HCT116 (cell line): ENCODE results near the gene GALM. TPM values are rescaled to one million over a fixed set of nuclear protein-coding genes. Genes with fewer than 3 reads are reported as not detected.

Source experiments
- ATAC-seq: fragments of 200-7000 bp; cut with Tn5 transposase; 2 replicates; pipeline ENCODE4 v1.9.1; 2020; ENCODE audit warnings: mild to moderate bottlenecking, moderate library complexity
- BruUV-seq: library from RNA; stranded (reverse); fragments of 400-500 nt; replicated peaks from 2 replicates; lab custom pipeline; 2021; lab: Mats Ljungman, UMichigan
- CTCF ChIA-PET: fragments of 300-600 bp; sonication (Branson Sonifier 250); formaldehyde crosslinking; loops from one replicate; lab custom pipeline; 2021; ENCODE audit warnings: antibody characterized with exemption; lab: Charles Lee
- POLR2A ChIA-PET: fragments of 300-600, 350-600 bp; sonication (Branson Sonifier 250); formaldehyde crosslinking; loops from one replicate; lab custom pipeline; 2021; ENCODE audit warnings: antibody characterized with exemption; lab: Charles Lee
- RAD21 ChIA-PET, 2 experiments: fragments of 300-600 bp; sonication (Branson Sonifier 250); formaldehyde crosslinking; loops; one replicate each; lab custom pipeline; 2023; ENCODE audit warnings: low total read pairs in 2 of 2; ENCODE audit not compliant: uncharacterized antibody in 2 of 2, unreplicated experiment in 2 of 2, low non-redundant PET in 1 of 2; lab: Charles Lee
- DNase-seq: peaks from one replicate; pipeline ENCODE4 v3.0.0-alpha.2; 2010; ENCODE audit warnings: low read depth, low spot score
- H2AFZ ChIP-seq: fragments of 200-600 bp; shearing (Covaris generic), sonication (generic); 2 replicates; pipeline ENCODE4 v1.6.1; 2017; ENCODE audit warnings: low read depth, mixed run types, mixed read lengths, antibody characterized with exemption, low read length; ENCODE audit not compliant: poor library complexity, severe bottlenecking
- H3K27ac ChIP-seq: 2 replicates; pipeline ENCODE4 v1.5.1; 2012; ENCODE audit warnings: low read depth, low read length
- H3K27me3 ChIP-seq: fragments of 200-600 bp; sonication (generic); 2 replicates; pipeline ENCODE4 v1.6.1; 2016; ENCODE audit warnings: mixed run types, low read length, mixed read lengths; ENCODE audit not compliant: insufficient read depth
- H3K36me3 ChIP-seq, 2 experiments: fragments of 200-500 bp in 1 of 2; fragments of 200-600 bp in 1 of 2; sonication (Bioruptor generic) in 1 of 2; sonication (generic) in 1 of 2; 2 replicates each; pipeline versions ENCODE4 v1.5.1 to v1.6.1; 2014 to 2016; ENCODE audit warnings: low read length in 2 of 2, inconsistent platforms in 1 of 2, mixed read lengths in 1 of 2, mixed run types in 1 of 2; ENCODE audit not compliant: insufficient read depth in 2 of 2, control insufficient read depth in 1 of 2
- H3K4me1 ChIP-seq, 2 experiments: fragments of 200-600 bp in 1 of 2; sonication (generic) in 1 of 2; 2 replicates each; pipeline versions ENCODE4 v1.5.1 to v1.6.1; 2012 to 2017; ENCODE audit warnings: low read length in 2 of 2, inconsistent platforms in 1 of 2, mild to moderate bottlenecking in 1 of 2, mixed read lengths in 1 of 2, mixed run types in 1 of 2, moderate library complexity in 1 of 2; ENCODE audit not compliant: insufficient read depth in 2 of 2, control insufficient read depth in 1 of 2
- H3K4me2 ChIP-seq: fragments of 200-600 bp; sonication (generic); 2 replicates; pipeline ENCODE4 v1.6.1; 2017; ENCODE audit warnings: mixed run types, low read length, mixed read lengths
- H3K4me3 ChIP-seq, 2 experiments: fragments of 200-600 bp in 1 of 2; sonication (generic) in 1 of 2; replicated peaks in 1 of 2; 2 replicates each; pipeline ENCODE4 v1.5.1; 2011 to 2016; ENCODE audit warnings: low read length in 2 of 2, control low read depth in 1 of 2, low read depth in 1 of 2, mild to moderate bottlenecking in 1 of 2, mixed read lengths in 1 of 2, mixed run types in 1 of 2
- H3K79me2 ChIP-seq: fragments of 200-600 bp; sonication (generic); 2 replicates; pipeline ENCODE4 v1.6.1; 2017; ENCODE audit warnings: mild to moderate bottlenecking, mixed run types, low read length, moderate library complexity, mixed read lengths; ENCODE audit not compliant: insufficient read depth
- H3K9ac ChIP-seq: fragments of 200-600 bp; sonication (generic); 2 replicates; pipeline ENCODE4 v1.6.1; 2016; ENCODE audit warnings: low read length, mixed read lengths
- H3K9me2 ChIP-seq: fragments of 200-600 bp; sonication (generic), shearing (Covaris generic); 2 replicates; pipeline ENCODE4 v1.6.1; 2017; ENCODE audit warnings: mixed run types, mild to moderate bottlenecking, moderate library complexity; ENCODE audit not compliant: insufficient read depth
- H3K9me3 ChIP-seq, 2 experiments: fragments of 200-500 bp in 1 of 2; fragments of 200-600 bp in 1 of 2; sonication (Bioruptor generic) in 1 of 2; sonication (generic) in 1 of 2; 2 replicates each; pipeline ENCODE4 v1.6.1; 2014 to 2017; ENCODE audit warnings: low read length in 2 of 2, mixed read lengths in 2 of 2, inconsistent platforms in 1 of 2, low read depth in 1 of 2, mild to moderate bottlenecking in 1 of 2, mixed run types in 1 of 2, moderate library complexity in 1 of 2; ENCODE audit not compliant: control insufficient read depth in 1 of 2, insufficient read depth in 1 of 2
- H4K20me1 ChIP-seq: fragments of 200-600 bp; sonication (generic), shearing (Covaris generic); 2 replicates; pipeline ENCODE4 v1.6.1; 2017; ENCODE audit warnings: mixed run types, mild to moderate bottlenecking, moderate library complexity; ENCODE audit not compliant: insufficient read depth
- CBX3 ChIP-seq: IDR thresholded peaks from 2 replicates; pipeline ENCODE4 v1.6.1; 2012; ENCODE audit warnings: low read depth
- CEBPB ChIP-seq: IDR thresholded peaks from 2 replicates; pipeline ENCODE4 v1.6.1; 2012; ENCODE audit warnings: low read depth
- EGR1 ChIP-seq: IDR thresholded peaks from 2 replicates; pipeline ENCODE4 v1.6.1; 2012; ENCODE audit warnings: low read depth
- ELF1 ChIP-seq: IDR thresholded peaks from 2 replicates; pipeline ENCODE4 v1.6.1; 2012; ENCODE audit warnings: low read depth, borderline replicate concordance
- EZH2 ChIP-seq: fragments of 200-600 bp; sonication (generic); IDR thresholded peaks from 2 replicates; pipeline ENCODE4 v1.6.1; 2017; ENCODE audit warnings: antibody characterized with exemption, mixed run types
- EZH2phosphoT487 ChIP-seq: fragments of 200-600 bp; IDR thresholded peaks from 2 replicates; pipeline ENCODE4 v1.6.1; 2018; ENCODE audit warnings: antibody characterized with exemption, borderline replicate concordance
- FOSL1 ChIP-seq: IDR thresholded peaks from 2 replicates; pipeline ENCODE4 v1.6.1; 2012; ENCODE audit warnings: low read depth
- JUND ChIP-seq: IDR thresholded peaks from 2 replicates; pipeline ENCODE4 v1.6.1; 2012
- POLR2A ChIP-seq: IDR thresholded peaks from 2 replicates; pipeline ENCODE4 v1.7.0; 2011; ENCODE audit warnings: borderline replicate concordance; ENCODE audit not compliant: insufficient read depth, insufficient read length; ENCODE audit errors: extremely low read depth
- POLR2AphosphoS5 ChIP-seq: IDR thresholded peaks from 2 replicates; pipeline ENCODE4 v1.6.1; 2011; ENCODE audit warnings: mild to moderate bottlenecking, low read depth, low read length, moderate library complexity
- RAD21 ChIP-seq: IDR thresholded peaks from 2 replicates; pipeline ENCODE4 v1.6.1; 2012; ENCODE audit warnings: low read depth, mild to moderate bottlenecking
- SIN3A ChIP-seq: IDR thresholded peaks from 2 replicates; pipeline ENCODE4 v1.6.1; 2012; ENCODE audit warnings: low read depth
- SP1 ChIP-seq: IDR thresholded peaks from 2 replicates; pipeline ENCODE4 v1.6.1; 2012; ENCODE audit warnings: low read depth
- SRF ChIP-seq: IDR thresholded peaks from 2 replicates; pipeline ENCODE4 v1.6.1; 2012; ENCODE audit warnings: low read depth
- TCF7L2 ChIP-seq: IDR thresholded peaks from 2 replicates; pipeline ENCODE4 v1.7.0; 2011; ENCODE audit warnings: borderline replicate concordance, inconsistent platforms; ENCODE audit not compliant: insufficient read depth, insufficient read length; ENCODE audit errors: extremely low read depth
- YY1 ChIP-seq: IDR thresholded peaks from 2 replicates; pipeline ENCODE4 v1.6.1; 2011; ENCODE audit warnings: low read length, low read depth, moderate library complexity, mild to moderate bottlenecking; ENCODE audit not compliant: insufficient replicate concordance; ENCODE audit errors: extremely low read depth
- ZFX ChIP-seq: fragments of 450-650 bp; IDR thresholded peaks from 2 replicates; pipeline ENCODE4 v1.6.1; 2017
- intact Hi-C: fragments of 100-400 bp; cut with micrococcal nuclease; formaldehyde crosslinking; loops from 2 replicates; pipeline ENCODE4 v1.10.0; 2022
- total RNA-seq: library from RNA; stranded (reverse); gene quantifications from one replicate; pipeline ENCODE4 v1.2.1, GENCODE V29; 2021; ENCODE audit not compliant: unreplicated experiment
- TF ChIP-seq, protein P1 (sequence below): IDR thresholded peaks from 2 replicates; pipeline ENCODE4 v1.6.1; 2012
- TF ChIP-seq, protein P2 (sequence below): IDR thresholded peaks from 2 replicates; pipeline ENCODE4 v1.6.1; 2011; ENCODE audit warnings: mild to moderate bottlenecking, low read length, moderate library complexity; ENCODE audit not compliant: insufficient replicate concordance; ENCODE audit errors: extremely low read depth

GALM gene
- total RNA-seq, 1 experiment from 2014 or later = 10.2 TPM

DNA sequence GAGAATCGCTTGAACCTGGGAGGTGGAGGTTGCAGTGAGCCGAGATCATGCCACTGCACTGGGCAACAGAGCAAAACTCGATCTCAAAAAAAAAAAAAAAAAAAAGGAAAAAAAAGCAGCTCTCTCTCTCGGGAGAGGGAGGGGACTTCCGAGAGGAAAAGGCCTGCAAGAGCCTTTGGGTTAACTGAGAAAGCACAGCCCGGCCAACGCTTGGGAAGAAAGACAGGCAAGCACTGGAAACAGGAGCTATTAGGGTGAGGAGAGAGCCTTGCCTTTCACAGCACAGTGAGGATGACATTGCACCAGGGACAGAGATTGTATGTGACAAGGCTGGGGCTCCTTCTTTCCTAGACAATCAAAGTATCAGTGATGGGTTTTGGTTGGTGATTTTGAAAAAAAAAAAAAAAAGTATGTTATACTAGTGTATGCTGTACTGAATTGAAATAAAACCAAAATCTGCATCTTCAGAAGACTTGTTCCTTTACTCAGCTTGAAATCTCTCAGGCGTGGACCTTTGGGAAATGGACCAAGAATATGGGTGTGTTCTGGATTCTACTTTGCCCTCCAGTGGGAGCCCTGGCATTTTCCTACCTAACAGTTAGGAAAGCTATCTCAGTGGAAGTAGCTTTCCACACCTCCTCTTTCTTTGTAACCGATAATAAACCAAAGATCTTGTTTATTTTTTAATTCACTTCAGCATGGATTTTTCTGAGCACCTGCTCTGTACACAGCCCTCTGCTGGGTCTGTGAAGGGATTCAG, 68.6 kb downstream of the GALM start:
- Histone ChIP-seq H3K79me2 (peaks cover 17% of the 10 kb centered on the region), H3K27me3 (no peaks in the 10 kb centered on the region), H4K20me1 (no peaks in the 10 kb centered on the region), H3K9me3 (no peaks in the 10 kb centered on the region), H3K9ac (no peak overlapping the region), H2AFZ (no peak overlapping the region), H3K4me3 (no peak overlapping the region), H3K27ac (no peak overlapping the region), H3K9me2 (no peaks in the 10 kb centered on the region), H3K4me2 (no peak overlapping the region), H3K4me1 (no peaks in the 10 kb centered on the region), H3K36me3 (peaks cover 6 to 17% of the 10 kb centered on the region in 2 experiments; a peak in 3 of 4 replicates)
- POLR2A ChIA-PET = interaction anchor here (0.7 to 3.5 kb wide), 2 partner anchors 16 to 392 kb away, joined by 3 to 26 read pairs; partner anchors contain the start of gene SRSF7
- TSS peak; percentile 82 for BruUV-seq
- no peak for ATAC-seq
- intact Hi-C loops = no loop called here
- RAD21 ChIA-PET = interaction anchor here in 1 of 2 experiments (0.9 kb wide), 1 partner anchor 9 kb away, joined by 5 read pairs; no protein-coding TSS in a partner anchor
- no peak for TF ChIP-seq TCF7L2
- TF ChIP-seq EGR1 = no peak
- TF ChIP-seq ELF1 = no peak
- TF ChIP-seq SRF = no peak
- no peak for TF ChIP-seq CEBPB
- no peak for TF ChIP-seq YY1
- TF ChIP-seq POLR2A = no peak
- no peak for TF ChIP-seq FOSL1
- no peak for TF ChIP-seq JUND
- no peak for TF ChIP-seq SP1
- CTCF ChIA-PET = interaction anchor here (0.7 kb wide), 1 partner anchor 994 kb away, joined by 3 read pairs; no protein-coding TSS in a partner anchor
- no peak for DNase-seq

DNA sequence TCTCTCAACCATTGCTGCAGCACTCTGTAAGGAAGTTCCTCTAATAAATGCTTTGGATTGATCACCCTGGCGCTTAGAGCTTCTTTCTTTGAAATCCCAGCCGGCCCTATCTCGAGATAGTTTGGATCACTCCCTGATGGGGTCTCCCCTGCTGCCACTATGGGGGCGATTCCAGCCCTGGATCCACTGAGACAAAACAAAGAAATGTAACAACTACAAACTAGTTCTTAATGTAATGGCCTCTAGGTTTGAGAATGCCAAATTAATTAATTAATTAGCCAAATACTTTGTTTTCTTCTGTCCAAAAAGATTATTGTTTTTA, 70.0 kb downstream of the GALM start:
- Histone ChIP-seq H3K79me2 (peaks cover 29% of the 10 kb centered on the region), H2AFZ (no peak overlapping the region), H3K9me2 (no peaks in the 10 kb centered on the region), H3K36me3 (peaks cover 6 to 22% of the 10 kb centered on the region in 2 experiments; a peak in 3 of 4 replicates), H3K4me1 (no peaks in the 10 kb centered on the region), H3K9me3 (no peaks in the 10 kb centered on the region), H3K4me3 (no peak overlapping the region), H3K27ac (no peak overlapping the region), H4K20me1 (no peaks in the 10 kb centered on the region), H3K4me2 (no peak overlapping the region), H3K9ac (no peak overlapping the region), H3K27me3 (no peaks in the 10 kb centered on the region)
- RAD21 ChIA-PET = interaction anchor here in 1 of 2 experiments (0.7 kb wide), 1 partner anchor 154 kb away, joined by 7 read pairs; no protein-coding TSS in a partner anchor
- DNase-seq (no peak), ATAC-seq (no peak)
- CTCF ChIA-PET = no interaction called here
- POLR2A ChIA-PET = interaction anchor here (3.5 kb wide), 1 partner anchor 15 kb away, joined by 26 read pairs; the partner anchor contains the start of gene SRSF7
- intact Hi-C loops = no loop called here
- no TSS peak for BruUV-seq
- no peak for TF ChIP-seq FOSL1
- no peak for TF ChIP-seq JUND
- TF ChIP-seq CEBPB = no peak
- no peak for TF ChIP-seq YY1
- TF ChIP-seq ZFX = no peak
- TF ChIP-seq RAD21 = no peak
- no peak for TF ChIP-seq SRF
- TF ChIP-seq CBX3 = no peak
- no peak for TF ChIP-seq SP1
- no peak for TF ChIP-seq POLR2A
- TF ChIP-seq, protein P1, sequence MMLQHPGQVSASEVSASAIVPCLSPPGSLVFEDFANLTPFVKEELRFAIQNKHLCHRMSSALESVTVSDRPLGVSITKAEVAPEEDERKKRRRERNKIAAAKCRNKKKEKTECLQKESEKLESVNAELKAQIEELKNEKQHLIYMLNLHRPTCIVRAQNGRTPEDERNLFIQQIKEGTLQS = no peak
- no peak for TF ChIP-seq EGR1
- no peak for TF ChIP-seq SIN3A
- TF ChIP-seq EZH2phosphoT487 = no peak
- TF ChIP-seq, protein P2, sequence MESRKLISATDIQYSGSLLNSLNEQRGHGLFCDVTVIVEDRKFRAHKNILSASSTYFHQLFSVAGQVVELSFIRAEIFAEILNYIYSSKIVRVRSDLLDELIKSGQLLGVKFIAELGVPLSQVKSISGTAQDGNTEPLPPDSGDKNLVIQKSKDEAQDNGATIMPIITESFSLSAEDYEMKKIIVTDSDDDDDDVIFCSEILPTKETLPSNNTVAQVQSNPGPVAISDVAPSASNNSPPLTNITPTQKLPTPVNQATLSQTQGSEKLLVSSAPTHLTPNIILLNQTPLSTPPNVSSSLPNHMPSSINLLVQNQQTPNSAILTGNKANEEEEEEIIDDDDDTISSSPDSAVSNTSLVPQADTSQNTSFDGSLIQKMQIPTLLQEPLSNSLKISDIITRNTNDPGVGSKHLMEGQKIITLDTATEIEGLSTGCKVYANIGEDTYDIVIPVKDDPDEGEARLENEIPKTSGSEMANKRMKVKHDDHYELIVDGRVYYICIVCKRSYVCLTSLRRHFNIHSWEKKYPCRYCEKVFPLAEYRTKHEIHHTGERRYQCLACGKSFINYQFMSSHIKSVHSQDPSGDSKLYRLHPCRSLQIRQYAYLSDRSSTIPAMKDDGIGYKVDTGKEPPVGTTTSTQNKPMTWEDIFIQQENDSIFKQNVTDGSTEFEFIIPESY = no peak
- no peak for TF ChIP-seq ELF1
- no peak for TF ChIP-seq EZH2
- TF ChIP-seq POLR2AphosphoS5 = no peak
